GM23248 (cell line): ENCODE data around the gene EIF4G3. TPM values are rescaled to one million over a fixed set of nuclear protein-coding genes. Genes with fewer than 3 reads are reported as not detected.
A peak's percentile ranks its signal among the peaks of the same experiment; 100 is the strongest.

Experiments
- DNase-seq: peaks from one replicate; pipeline ENCODE4 v3.0.0-alpha.2; 2015
- H2AFZ ChIP-seq: fragments of 200-600 bp; sonication (generic); 2 replicates; pipeline ENCODE4 v1.6.1; 2016; ENCODE audit warnings: antibody characterized with exemption
- H3F3A ChIP-seq: fragments of 200-600 bp; sonication (generic); 2 replicates; pipeline ENCODE4 v1.6.1; 2016; ENCODE audit warnings: mild to moderate bottlenecking, antibody characterized with exemption, mixed run types; ENCODE audit not compliant: insufficient read depth
- H3K27ac ChIP-seq: fragments of 200-600 bp; sonication (generic); 2 replicates; pipeline ENCODE4 v1.5.1; 2016; ENCODE audit warnings: mild to moderate bottlenecking
- H3K27me3 ChIP-seq: fragments of 200-600 bp; sonication (generic); replicated peaks from 2 replicates; pipeline ENCODE4 v1.6.1; 2016; ENCODE audit warnings: mild to moderate bottlenecking; ENCODE audit not compliant: insufficient read depth
- H3K36me3 ChIP-seq: fragments of 200-600 bp; sonication (generic); 2 replicates; pipeline ENCODE4 v1.6.1; 2016; ENCODE audit warnings: low read depth, mild to moderate bottlenecking
- H3K4me1 ChIP-seq: fragments of 200-600 bp; sonication (generic); 2 replicates; pipeline ENCODE4 v1.6.1; 2016; ENCODE audit warnings: mild to moderate bottlenecking; ENCODE audit not compliant: insufficient read depth
- H3K4me2 ChIP-seq: fragments of 200-600 bp; sonication (generic); one replicate; pipeline ENCODE4 v1.6.1; 2016; ENCODE audit warnings: mild to moderate bottlenecking; ENCODE audit not compliant: unreplicated experiment
- H3K4me3 ChIP-seq: fragments of 200-600 bp; sonication (generic); 2 replicates; pipeline ENCODE4 v1.5.1; 2016; ENCODE audit warnings: mild to moderate bottlenecking
- H3K79me2 ChIP-seq: fragments of 200-600 bp; sonication (generic); 2 replicates; pipeline ENCODE4 v1.6.1; 2016; ENCODE audit warnings: mild to moderate bottlenecking; ENCODE audit not compliant: insufficient read depth
- H3K9ac ChIP-seq: fragments of 200-600 bp; sonication (generic); 2 replicates; pipeline ENCODE4 v1.6.1; 2016; ENCODE audit warnings: mild to moderate bottlenecking
- H3K9me2 ChIP-seq: fragments of 200-600 bp; sonication (generic); 2 replicates; pipeline ENCODE4 v1.6.1; 2016; ENCODE audit warnings: mixed run types, mild to moderate bottlenecking, moderate library complexity; ENCODE audit not compliant: insufficient read depth
- H3K9me3 ChIP-seq: fragments of 200-600 bp; sonication (generic); one replicate; pipeline ENCODE4 v1.6.1; 2017; ENCODE audit warnings: low read depth
- H4K20me1 ChIP-seq: fragments of 200-600 bp; sonication (generic); 2 replicates; pipeline ENCODE4 v1.6.0; 2016; ENCODE audit not compliant: insufficient read depth
- EZH2 ChIP-seq: fragments of 200-600 bp; sonication (generic); IDR thresholded peaks from 2 replicates; pipeline ENCODE4 v1.6.1; 2018; ENCODE audit warnings: antibody characterized with exemption, mild to moderate bottlenecking; ENCODE audit not compliant: insufficient read depth, poor library complexity, severe bottlenecking
- EZH2phosphoT487 ChIP-seq: fragments of 200-600 bp; sonication (generic); IDR thresholded peaks from 2 replicates; pipeline ENCODE4 v1.6.1; 2018; ENCODE audit warnings: antibody characterized with exemption, moderate library complexity, mild to moderate bottlenecking, low read depth; ENCODE audit not compliant: insufficient read depth
- WGBS, 2 experiments: methylation state at CpG; one replicate each; pipeline ENCODE4 v1.1.6; 2015 to 2017; ENCODE audit warnings: low lambda C conversion rate in 2 of 2, low coverage in 1 of 2; ENCODE audit errors: missing lambda C conversion rate in 2 of 2; 5-methylcytosine and 5-hydroxymethylcytosine counted together
- in situ Hi-C: fragments of 300-500 bp; cut with MboI; formaldehyde crosslinking; loops from 2 replicates; pipeline ENCODE4 v1.15.0; 2020
- polyA plus RNA-seq: library from polyadenylated mRNA; unstranded; fragments of >200 nt; fragmentation: Nextera tagmentation; extraction: Ambion mirVana; gene quantifications from 2 replicates; pipeline ENCODE4 v1.2.1, GENCODE V29; 2016
- total RNA-seq: library from RNA; depleted of rRNA; stranded (reverse); fragments of >200 nt; shearing (Covaris generic); gene quantifications from 2 replicates; pipeline ENCODE4 v1.2.3, GENCODE V29; 2014

Gene EIF4G3
- total and polyA plus RNA-seq, 2 experiments from 2014 or later = 24.0 to 43.1 TPM

DNA sequence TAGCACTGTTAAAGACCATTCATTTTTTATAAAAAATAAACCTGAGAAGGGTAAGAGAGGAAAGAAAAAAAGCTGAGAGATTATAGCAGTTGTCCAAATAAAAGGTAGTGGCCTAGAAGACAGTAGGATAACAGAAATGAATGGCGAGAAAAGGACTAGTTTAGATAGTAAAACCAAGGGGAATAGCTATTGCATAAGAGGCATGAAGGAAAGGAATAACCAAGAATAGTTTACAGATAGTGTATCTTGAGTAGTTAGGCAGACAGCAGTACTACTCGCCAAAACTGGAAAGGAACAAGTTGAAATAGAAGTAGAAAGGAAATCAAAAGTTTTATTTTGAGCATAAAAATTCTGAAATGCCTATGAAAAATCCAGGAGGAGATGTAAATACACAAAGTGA is 70.5 kb downstream of the EIF4G3 start:
- H3K9me3 ChIP-seq = no peaks in the 10 kb centered on the region
- no peak for DNase-seq
- H3K79me2 ChIP-seq = peaks cover 90% of the 10 kb centered on the region
- no peak overlapping the region for H3K4me3 ChIP-seq
- no peak overlapping the region for H3K4me2 ChIP-seq
- no peaks in the 10 kb centered on the region; the same call in 1 of the 2 replicates for H3F3A ChIP-seq
- WGBS, 2 experiments = 97 to 100% methylated on average over 2 of the region's 2 CpGs
- no peaks in the 10 kb centered on the region for H3K27me3 ChIP-seq
- H3K4me1 ChIP-seq = no peaks in the 10 kb centered on the region
- H3K9me2 ChIP-seq = no peaks in the 10 kb centered on the region
- TF ChIP-seq EZH2 (no peak), EZH2phosphoT487 (no peak)
- no peak overlapping the region for H3K27ac ChIP-seq
- H3K9ac ChIP-seq = no peak overlapping the region
- H2AFZ ChIP-seq = no peak overlapping the region
- H3K36me3 ChIP-seq = no peaks in the 10 kb centered on the region
- no peaks in the 10 kb centered on the region for H4K20me1 ChIP-seq
- in situ Hi-C loops = no loop called here

DNA sequence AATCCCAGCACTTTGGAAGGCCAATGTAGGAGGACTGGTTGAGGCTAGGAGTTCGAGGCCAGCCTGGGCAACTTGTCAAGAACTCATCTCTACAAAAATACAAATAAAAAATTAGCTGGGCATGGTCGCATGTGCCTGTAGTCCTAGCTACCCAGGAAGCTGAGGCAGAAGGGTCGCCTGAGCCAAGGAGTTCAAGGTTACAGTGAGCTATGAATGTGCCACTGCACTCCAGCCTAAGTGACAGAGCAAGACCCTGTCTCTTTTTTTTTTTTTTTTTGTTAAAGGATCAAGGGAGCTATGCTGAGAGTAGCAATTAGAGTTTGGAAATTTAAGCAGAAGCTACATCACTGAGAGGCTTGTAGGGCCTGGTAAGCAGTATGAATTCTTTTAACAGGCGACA is 70.9 kb downstream of the EIF4G3 start:
- 98% methylated on average over 4 of the region's 4 CpGs for WGBS, 2 experiments
- no peak overlapping the region for H3K4me3 ChIP-seq
- no peak overlapping the region for H3K4me2 ChIP-seq
- H3K9me2 ChIP-seq = no peaks in the 10 kb centered on the region
- no peak overlapping the region for H3K27ac ChIP-seq
- no peak for DNase-seq
- H4K20me1 ChIP-seq = no peaks in the 10 kb centered on the region
- no peak for TF ChIP-seq EZH2phosphoT487
- no peaks in the 10 kb centered on the region for H3K4me1 ChIP-seq
- H2AFZ ChIP-seq = no peak overlapping the region
- H3F3A ChIP-seq = peaks cover 4% of the 10 kb centered on the region; the same call in 1 of the 2 replicates
- in situ Hi-C loops = no loop called here
- H3K27me3 ChIP-seq = no peaks in the 10 kb centered on the region
- H3K9me3 ChIP-seq = no peaks in the 10 kb centered on the region
- H3K9ac ChIP-seq = no peak overlapping the region
- no peaks in the 10 kb centered on the region for H3K36me3 ChIP-seq
- H3K79me2 ChIP-seq = peaks cover 90% of the 10 kb centered on the region

DNA sequence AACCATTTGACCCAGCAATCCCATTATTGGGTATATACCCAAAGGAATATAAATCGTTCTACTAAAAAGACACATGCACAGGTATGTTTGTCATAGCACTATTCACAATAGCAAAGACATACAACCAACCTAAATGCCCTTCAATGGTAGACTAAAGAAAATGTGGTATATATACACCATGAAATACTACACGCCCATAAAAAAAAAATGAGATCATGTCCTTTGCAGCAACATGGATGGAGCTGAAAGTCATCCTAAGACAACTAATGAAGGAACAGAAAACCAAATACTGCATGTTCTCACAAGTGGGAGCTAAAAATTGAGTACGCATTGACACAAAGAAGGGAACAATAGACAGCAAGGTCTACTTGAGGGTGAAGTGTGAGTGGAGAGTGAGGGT is 72.0 kb downstream of the EIF4G3 start:
- 98 to 100% methylated on average over 3 of the region's 3 CpGs for WGBS, 2 experiments
- no peak for TF ChIP-seq EZH2
- no peak for TF ChIP-seq EZH2phosphoT487
- no peak overlapping the region for H2AFZ ChIP-seq
- H4K20me1 ChIP-seq = no peaks in the 10 kb centered on the region
- no peak overlapping the region for H3K4me2 ChIP-seq
- H3F3A ChIP-seq = peaks cover 13% of the 10 kb centered on the region
- H3K36me3 ChIP-seq = peaks cover 6% of the 10 kb centered on the region; the same call in 1 of the 2 replicates
- no peak overlapping the region for H3K27ac ChIP-seq
- DNase-seq = no peak
- no peaks in the 10 kb centered on the region for H3K27me3 ChIP-seq
- in situ Hi-C loops = no loop called here
- H3K4me3 ChIP-seq = no peak overlapping the region
- H3K9me2 ChIP-seq = no peaks in the 10 kb centered on the region
- H3K9me3 ChIP-seq = no peaks in the 10 kb centered on the region
- no peak overlapping the region for H3K9ac ChIP-seq
- H3K4me1 ChIP-seq = 0 out of 2 replicates have a peak, but pooled peaks cover 9% of the 10 kb centered on the region
- peaks cover 87% of the 10 kb centered on the region for H3K79me2 ChIP-seq

GRCh38 chr1:21100481-21100921 is 76.2 kb downstream of the EIF4G3 start:
- in situ Hi-C loops = no loop called here
- Histone ChIP-seq H3K9me3 (no peaks in the 10 kb centered on the region), H3K79me2 (peaks cover 95% of the 10 kb centered on the region), H3K27me3 (no peaks in the 10 kb centered on the region), H2AFZ (no peak overlapping the region), H3K9ac (no peak overlapping the region), H3K4me2 (peak overlapping the region; percentile 5), H3K4me1 (0 out of 2 replicates have a peak, but pooled peaks cover 9% of the 10 kb centered on the region), H3K36me3 (peaks cover 15% of the 10 kb centered on the region; the same call in 1 of the 2 replicates), H3K9me2 (no peaks in the 10 kb centered on the region), H4K20me1 (no peaks in the 10 kb centered on the region), H3K4me3 (no peak overlapping the region), H3F3A (peaks cover 25% of the 10 kb centered on the region), H3K27ac (peak overlapping the region; percentile 28)
- WGBS, 2 experiments = 35 to 39% methylated on average over 5 of the region's 5 CpGs
- peak; percentile 51 for DNase-seq
- TF ChIP-seq EZH2phosphoT487 = no peak
- TF ChIP-seq EZH2 = no peak

DNA sequence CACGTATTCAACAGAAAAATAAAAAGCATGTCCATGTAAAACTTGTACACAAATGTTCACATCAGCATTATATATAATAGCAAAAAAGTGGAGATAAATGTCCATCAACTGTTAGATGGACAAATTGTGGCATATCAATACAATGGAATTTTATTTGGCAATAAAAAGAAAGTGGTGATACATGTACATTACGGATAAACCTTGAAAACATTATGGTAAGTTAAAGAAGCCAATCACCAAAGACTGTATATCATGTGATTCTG is 76.9 kb downstream of the EIF4G3 start:
- H3K27ac ChIP-seq = peak overlapping the region; percentile 28
- no peaks in the 10 kb centered on the region for H3K27me3 ChIP-seq
- H3K4me3 ChIP-seq = no peak overlapping the region
- H3K9me2 ChIP-seq = no peaks in the 10 kb centered on the region
- H3K36me3 ChIP-seq = peaks cover 15% of the 10 kb centered on the region; the same call in 1 of the 2 replicates
- H2AFZ ChIP-seq = no peak overlapping the region
- peaks cover 25% of the 10 kb centered on the region for H3F3A ChIP-seq
- no peak overlapping the region for H3K4me2 ChIP-seq
- H3K79me2 ChIP-seq = peaks cover 95% of the 10 kb centered on the region
- no peaks in the 10 kb centered on the region for H3K9me3 ChIP-seq
- in situ Hi-C loops = no loop called here
- 99 to 100% methylated on average over 2 of the region's 2 CpGs for WGBS, 2 experiments
- 0 out of 2 replicates have a peak, but pooled peaks cover 9% of the 10 kb centered on the region for H3K4me1 ChIP-seq
- DNase-seq = no peak
- TF ChIP-seq EZH2phosphoT487 (no peak), EZH2 (no peak)
- no peaks in the 10 kb centered on the region for H4K20me1 ChIP-seq
- no peak overlapping the region for H3K9ac ChIP-seq
